ENCODE data around the gene NDST1.

Gene NDST1

DNA sequence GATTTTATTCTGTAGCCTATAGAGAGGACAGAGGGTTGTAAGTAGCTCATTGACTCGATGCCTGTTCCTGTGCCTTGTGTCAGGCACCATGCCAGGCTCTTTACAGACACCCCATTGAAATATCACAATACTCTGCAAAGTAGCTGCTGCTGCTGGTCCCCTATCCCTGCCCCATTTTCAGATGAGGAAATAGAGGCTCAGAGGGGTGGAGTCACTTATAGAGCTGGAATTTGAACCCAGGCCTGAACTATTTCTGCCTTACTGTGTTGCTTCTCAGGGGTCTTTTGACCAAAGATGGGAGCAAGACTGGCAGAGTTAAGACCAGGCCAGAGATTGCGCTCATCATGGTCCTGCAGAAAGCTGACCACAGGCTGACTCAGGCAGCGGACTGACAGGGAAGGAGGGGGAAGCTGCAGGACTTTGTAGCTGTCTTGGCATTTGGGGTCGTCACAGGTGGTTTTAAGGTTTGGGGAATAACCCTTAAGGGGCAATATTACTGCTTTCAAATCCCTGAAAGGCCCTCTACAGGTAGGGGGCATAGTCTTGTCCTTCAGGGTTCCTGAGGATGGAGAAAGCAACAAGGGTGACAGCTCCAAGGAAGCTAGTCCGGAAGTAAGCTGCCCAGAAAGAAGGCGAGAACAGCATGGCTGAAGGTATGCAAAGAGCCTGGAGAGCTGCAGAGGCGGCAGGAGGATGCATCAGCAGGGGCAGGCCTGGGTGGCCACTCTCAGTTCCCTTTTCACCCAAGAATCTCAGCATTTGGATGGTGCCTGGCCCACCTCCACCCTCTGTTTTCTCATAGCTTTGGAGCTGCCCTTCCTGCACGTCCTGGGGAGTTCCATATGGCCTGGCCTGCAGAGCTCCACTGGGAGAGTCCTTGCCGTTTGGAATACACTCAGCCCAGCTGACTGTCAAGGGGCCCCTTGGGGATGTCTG is 18.3 kb upstream of the NDST1 start:
- DNase-seq = no peak

- DNase-seq = no peak
These were observed 17.6 kb upstream of the NDST1 start for GRCh38 chr5:150490296-150490669.

DNA sequence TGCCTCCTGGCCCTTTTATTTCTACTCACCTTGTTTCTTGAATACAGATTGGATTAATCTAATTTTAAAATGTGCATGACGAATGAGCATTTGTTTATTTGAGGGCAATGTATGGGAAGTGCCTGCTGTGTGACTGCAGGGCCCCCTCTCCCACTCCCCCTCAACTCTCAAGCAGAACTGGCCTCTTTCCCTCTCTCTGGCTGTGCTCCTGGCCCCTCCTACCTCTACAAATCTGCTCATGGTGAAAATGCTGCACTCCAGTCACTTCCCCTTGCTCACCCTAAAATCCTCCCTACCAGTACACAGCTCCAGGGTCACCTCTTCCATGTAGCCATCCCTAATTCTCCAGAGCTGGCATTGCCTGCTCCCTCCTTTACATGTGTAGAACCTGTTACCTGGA is 17.2 kb upstream of the NDST1 start:
- DNase-seq = no peak

DNA sequence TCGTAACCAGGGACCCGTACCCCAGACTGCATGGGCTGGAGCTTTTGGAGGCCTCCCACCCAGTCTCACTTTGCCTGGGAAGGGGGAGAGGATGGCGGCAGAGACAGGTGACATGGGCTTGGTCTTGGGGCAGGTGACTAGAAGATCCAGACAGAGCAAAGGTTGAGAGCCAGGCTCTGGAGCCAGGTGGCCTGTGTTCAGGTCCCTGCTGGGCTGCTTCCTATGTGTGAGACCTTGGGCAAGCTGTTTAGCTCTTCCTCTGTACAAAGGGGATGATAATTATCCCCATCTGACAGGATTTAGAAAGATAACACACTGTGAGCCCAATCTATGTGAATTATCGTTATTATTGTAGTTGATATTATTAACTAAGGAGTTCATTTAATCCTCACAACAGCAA is 16.1 kb upstream of the NDST1 start:
- DNase-seq = no peak

DNA sequence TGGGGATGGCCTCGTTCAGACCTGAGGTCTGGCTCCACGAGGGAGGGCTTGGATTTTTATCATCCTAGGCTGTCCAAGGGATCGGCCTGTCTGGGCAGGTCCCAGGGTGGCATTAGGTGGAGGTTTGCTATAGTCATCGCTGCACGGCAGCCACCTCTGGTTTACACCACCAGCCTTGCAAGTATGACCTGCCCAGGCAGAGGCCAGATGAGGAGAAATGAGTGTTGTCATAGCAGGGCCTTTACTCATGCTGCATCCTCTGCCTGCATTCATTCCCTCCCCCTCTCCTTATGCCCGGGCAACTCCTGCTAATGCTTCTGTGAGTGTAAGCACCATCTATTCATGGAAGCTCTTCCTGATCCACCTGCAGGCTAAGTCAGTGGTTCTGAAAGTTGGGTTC is 15.3 kb upstream of the NDST1 start:
- DNase-seq = no peak

DNA sequence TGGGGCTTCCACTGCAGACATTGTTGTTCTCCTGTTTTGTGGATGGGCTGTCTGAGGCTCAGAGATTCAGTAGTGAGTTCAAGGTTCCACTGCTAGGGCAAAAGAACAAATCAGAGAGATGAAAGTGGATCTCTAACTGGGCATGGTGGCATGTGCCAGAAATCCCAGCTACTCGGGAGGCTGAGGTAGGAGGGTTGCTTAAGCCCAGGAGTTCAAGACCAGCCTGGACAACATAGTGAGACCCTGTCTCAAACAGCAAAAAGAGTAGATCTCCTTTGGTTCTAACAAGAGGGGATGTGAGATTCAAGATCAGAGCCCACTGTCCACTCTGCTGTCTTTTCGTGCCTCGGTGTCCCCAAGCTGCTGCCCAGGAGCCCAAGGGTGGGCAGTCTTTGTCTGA is 11.8 kb upstream of the NDST1 start:
- DNase-seq = no peak

DNA sequence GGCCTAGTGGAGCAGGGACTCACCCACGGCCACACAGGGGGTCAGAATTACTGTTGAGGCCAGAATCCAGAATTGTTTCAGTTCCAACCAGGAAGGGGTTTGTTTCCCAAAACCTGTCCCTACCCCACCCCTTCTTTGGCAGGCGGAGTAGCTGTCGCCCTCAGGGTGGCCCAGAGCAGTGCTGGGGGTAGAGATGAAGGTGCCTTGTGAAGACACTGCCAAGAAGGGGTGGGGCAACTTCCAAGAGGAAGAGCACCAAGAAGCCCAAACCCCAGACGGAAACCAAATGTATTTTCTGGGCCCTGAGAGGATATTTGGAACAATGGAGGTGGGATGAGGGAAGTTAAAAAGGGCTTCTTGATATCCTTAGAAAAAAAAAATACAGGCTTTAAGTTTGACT is 11.4 kb upstream of the NDST1 start:
- DNase-seq = no peak

DNA sequence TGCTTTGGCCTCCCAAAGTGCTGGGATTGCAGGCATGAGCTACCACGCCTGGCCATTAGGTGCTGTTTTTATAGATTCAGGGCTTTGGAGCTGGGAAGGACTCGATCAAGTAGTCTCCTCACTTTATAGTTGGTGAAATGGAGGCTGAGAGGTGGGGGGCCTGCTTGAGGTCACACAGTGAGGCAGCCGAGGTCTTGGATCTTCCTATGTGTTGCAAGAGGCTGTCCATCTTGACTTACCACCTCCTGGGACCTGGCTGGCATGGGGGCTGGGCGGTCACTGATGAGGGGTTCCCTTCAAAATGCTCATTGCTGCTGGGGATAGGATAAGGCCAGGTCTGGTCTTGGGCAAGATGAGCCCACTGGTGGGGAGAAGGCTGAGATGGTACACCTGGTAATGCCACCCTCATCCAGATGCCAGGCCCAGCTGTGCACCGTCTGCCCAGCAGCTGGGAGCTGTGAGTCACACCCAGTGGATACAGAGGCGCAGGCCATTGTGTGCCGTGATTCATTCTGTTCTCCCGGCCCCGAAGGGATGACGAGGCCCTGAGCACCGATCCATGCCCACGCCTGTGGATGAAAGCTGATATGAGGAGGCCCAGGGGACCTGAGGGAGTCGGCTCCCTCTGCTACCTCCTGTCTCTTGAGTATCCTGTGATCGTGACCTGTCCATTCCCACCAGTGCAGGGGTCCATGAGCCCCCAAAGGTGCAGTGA is 10.5 kb upstream of the NDST1 start:
- DNase-seq = no peak

DNA sequence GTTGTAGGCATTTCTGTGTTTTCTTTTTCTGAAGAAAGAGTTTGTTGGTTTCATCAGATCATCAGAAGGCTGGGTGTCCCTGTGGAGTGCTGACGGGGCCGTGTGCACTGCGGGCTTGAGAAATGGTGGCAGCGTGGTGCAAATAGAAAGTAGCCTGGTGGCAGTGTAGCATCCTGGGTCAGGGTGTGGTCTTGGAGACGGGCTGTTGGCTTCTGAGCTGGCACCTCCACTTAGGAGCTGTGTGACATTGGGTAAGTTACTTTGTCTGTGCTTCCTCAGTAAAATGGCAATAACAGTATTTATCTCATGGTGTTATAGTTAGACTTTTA is 10.0 kb upstream of the NDST1 start:
- DNase-seq = no peak

DNA sequence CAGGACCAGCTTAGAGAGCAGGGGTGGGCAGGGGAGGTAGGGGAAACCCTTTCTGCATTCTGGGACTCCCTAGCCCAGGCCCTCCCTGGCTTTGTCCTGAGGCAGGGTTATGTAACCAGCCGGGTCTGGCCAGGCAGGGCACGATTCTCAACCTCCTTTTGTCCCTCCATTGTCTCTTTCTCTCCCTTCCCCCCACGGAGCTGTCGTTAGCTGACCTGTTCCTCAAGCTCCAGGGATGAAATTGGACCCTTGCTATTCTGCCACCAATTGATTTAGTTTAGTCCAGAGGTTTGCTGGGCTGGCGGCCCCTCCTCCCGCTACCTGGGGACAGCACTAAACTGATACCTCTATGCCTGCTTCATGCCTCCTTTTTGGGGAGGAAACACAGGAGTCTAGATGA is 9.4 kb upstream of the NDST1 start:
- no peak for DNase-seq

DNA sequence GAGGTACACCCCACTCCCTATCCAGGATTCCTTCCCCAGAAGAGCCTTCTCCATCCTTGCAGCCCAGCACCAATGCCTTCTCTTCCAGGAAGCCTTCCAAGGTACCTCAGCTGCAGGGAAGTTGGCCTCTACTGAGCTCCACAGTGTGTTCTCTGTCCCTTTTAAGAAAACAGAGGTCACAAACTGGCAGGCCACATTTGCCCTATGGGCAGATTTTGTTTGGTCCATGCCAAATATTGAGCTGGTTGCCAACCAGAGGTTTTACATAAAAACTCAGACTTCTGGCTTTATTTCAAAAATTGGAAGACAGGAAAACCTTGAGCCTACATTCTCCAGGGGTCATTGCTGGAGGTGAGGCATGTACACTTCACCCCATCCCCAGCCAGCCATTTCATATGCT is 9.0 kb upstream of the NDST1 start:
- DNase-seq = no peak

- no peak for DNase-seq
These were observed 8.4 kb upstream of the NDST1 start for GRCh38 chr5:150499437-150499956.

GRCh38 chr5:150500328-150500841 is 7.5 kb upstream of the NDST1 start:
- DNase-seq = no peak

- DNase-seq = no peak
These were observed 7.0 kb upstream of the NDST1 start for GRCh38 chr5:150500905-150501304.

GRCh38 chr5:150502106-150502505 is 5.8 kb upstream of the NDST1 start:
- no peak for DNase-seq

DNA sequence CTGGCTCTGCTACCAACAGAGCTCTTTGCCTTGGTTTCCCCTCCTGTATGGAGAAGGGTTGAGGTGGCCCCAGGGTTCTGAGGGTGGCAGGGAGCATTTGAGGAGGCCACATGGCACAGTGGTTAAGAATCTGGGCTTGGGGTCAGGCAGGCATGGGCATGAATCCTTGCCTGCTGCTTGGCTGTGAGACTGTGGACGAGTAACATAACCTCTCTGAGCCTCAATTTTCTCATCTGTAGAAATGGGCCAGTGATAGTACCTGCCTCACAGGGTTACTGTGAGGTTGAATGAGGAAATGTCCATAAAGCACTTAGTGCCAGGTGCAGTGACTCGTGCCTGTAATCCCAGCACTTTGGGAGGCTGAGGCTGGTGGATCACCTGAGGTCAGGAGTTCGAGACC is 5.1 kb upstream of the NDST1 start:
- DNase-seq = no peak

GRCh38 chr5:150503386-150503785 is 4.5 kb upstream of the NDST1 start:
- no peak for DNase-seq

DNA sequence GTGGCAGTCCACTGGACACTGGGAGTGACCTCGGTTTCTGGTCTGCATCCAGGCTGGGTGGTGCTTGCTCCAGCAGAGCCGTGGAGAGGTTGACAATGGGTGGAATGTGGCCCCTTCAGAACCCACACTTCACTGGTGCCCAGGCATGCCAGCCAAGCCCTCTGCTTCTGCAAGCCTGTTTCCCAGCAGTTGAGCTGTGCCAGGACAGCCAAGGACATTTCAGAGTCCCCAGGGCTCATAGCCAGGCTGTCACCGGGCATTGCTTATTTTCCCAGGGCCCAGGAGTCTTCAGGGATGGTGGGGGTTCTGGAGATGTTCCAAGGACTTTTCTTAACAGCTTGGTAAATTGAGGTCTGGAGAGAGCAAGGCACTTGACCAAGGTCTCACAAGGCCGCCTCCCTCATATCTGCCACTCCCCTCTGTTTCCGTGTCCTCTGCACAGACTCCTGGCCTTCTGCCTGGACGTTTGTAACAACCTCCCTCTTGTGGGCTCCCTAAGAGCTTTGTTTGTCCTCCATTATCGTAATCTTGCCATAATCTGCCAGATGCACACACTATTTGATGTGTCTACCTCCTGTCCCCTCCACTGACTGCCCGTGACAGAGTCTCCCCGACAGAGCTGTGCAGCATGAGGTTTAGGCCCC is 3.8 kb upstream of the NDST1 start:
- DNase-seq = no peak

DNA sequence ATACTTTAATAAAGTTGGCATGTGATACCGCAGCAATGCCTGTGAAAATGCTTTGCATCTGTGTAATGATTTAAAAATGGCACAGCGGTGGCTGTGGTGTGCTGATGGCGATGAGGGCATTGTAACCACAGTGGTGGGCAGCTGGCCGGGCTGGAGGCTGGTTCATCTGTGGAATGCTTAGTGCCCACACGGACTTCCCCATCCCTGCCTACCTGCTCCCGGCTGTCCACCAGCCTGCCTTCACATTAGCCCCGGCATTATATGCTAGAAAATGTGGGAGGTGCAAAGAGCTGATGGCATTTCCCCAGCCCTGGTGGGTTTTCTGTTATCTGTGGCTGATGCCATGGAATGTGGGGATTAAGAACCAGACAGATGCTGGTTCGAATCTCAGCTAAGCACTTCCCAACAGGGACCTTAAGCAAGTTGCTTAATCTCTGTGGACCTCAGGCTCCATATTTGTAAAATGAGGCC is 2.9 kb upstream of the NDST1 start:
- no peak for DNase-seq

DNA sequence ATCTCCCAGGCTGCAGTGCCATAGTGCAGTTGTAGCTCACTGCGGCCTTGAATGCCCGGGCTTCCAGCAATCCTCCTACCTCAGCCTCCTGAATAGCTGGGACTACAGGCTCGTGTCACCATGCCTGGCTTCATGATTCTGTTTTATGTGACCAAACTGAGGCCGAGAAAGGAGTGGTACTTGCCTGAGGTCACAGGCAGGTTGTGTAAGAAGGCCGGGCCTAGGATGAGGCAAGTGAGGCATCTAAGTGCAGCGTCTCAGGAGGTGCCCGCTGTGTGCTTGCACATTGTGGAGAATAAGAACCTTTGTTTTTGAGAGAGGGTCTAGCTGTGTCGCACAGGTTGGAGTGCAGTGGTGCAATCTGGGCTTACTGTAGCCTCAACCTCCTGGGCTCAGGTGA is 2.1 kb upstream of the NDST1 start:
- no peak for DNase-seq

DNA sequence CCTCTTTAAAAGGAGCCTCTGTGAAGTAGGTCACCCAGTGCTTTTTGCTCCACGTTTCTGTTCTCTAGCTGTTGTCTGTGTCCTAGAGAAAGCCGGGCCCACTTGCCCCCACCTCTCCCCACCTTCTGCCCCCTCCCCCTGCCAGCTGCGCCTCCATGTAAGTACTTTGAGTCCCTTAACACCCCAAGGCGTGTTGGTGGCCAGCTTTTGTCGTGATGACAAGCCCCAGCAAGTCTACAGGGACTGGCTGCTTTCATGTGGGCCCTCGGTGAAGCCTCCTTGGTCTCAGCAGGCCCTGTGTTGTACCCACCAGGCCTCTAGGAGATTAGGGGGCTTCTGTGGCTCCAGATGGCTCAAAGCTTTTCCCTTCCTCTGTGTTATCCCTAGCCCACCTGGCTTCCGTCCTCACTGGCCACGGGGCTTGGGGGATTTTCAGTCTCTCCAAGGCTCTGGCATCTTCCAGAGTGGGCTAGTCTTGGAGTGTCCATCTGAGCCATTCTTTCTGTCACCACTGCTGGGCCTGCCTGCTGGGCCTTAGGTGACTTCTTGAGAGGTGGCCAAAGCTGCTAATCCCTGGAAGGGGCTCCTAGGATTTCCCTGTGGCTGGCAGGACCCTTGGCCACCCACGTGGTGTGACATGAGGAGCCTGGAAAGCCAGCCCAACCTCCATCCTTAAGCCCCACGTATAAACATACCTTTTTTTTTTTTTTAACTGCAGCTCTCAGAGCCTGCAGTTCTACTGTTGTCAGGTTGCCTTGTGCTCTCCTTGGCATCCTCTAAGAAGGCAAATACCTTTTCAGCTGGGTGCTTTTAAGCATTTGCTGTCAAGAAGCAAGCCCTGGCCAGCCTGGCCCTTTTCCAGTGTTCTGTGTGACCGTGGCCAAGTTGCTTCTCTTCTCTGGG is 1.1 kb upstream of the NDST1 start:
- DNase-seq = no peak

GRCh38 chr5:150508277-150508640 is 328 bp downstream of the NDST1 start:
- DNase-seq = no peak

- DNase-seq = no peak
These were observed 897 bp downstream of the NDST1 start for GRCh38 chr5:150508828-150509227.

All from stimulated activated CD4-positive, alpha-beta T cell treated with anti-CD3 and anti-CD28 coated beads, Interleukin-4, amount 100 ng/mL, for 1 hour (primary cell).